ENCODE measurements around the gene HPN. TPM values are rescaled to one million over a fixed set of nuclear protein-coding genes. Genes with fewer than 3 reads are reported as not detected.

HPN gene
- total RNA-seq, 1 experiment from 2014 or later: 10.6 TPM

DNA sequence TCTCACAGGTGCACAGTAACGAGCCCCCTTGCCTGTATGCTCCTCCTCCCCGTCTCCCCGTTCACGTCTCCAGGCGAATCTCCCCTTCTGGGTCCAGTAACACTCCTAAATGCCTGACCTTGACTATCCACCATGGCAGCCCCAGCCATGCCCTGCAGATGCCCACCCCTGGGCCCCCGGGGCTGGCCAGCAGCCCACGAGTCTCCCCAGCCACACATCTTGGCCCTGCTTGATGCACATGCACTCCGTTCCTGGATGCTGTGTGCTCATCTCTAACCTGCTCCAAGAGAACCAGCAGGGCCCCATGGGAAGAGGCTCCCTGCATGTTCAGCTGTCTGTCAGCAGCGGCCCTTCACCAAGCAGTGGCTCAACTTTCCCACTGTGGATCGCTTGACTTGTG lies 32.0 kb downstream of the HPN start:
- Histone ChIP-seq H2BK12ac (ENCODE audit: insufficient read length, low read depth, low read length) (no peak overlapping the region), H2BK120ac (ENCODE audit: low read depth, low read length, poor library complexity, severe bottlenecking) (no peak overlapping the region), H3K27ac (ENCODE audit: insufficient read length, low read depth, low read length) (no peak overlapping the region), H2BK20ac (ENCODE audit: low read depth, low read length, poor library complexity, severe bottlenecking) (no peak overlapping the region), H3K27me3 (ENCODE audit: insufficient read depth, low read length) (no peaks in the 10 kb centered on the region), H2BK5ac (ENCODE audit: insufficient read length, low read length) (no peak overlapping the region), H3K23me2 (ENCODE audit: insufficient read length, low read depth, low read length, poor library complexity, severe bottlenecking) (no peaks in the 10 kb centered on the region), H3K56ac (ENCODE audit: insufficient read length, low read depth, low read length) (no peak overlapping the region), H4K5ac (ENCODE audit: insufficient read length, low read depth, low read length) (no peak overlapping the region), H3K4me1 (ENCODE audit: insufficient read depth, low read length) (peaks cover 5% of the 10 kb centered on the region; the same call in 1 of the 2 replicates), H4K8ac (replicated peaks; ENCODE audit: insufficient read length, low read depth, low read length) (no peak overlapping the region), H3K4ac (ENCODE audit: low read depth, low read length) (no peak overlapping the region), H4K20me1 (ENCODE audit: control insufficient read depth, insufficient read depth, insufficient read length) (no peaks in the 10 kb centered on the region), H2BK15ac (ENCODE audit: low read depth, low read length) (no peak overlapping the region), H3K9me3 (ENCODE audit: control insufficient read depth, low read depth, low read length) (no peaks in the 10 kb centered on the region), H3K79me1 (ENCODE audit: insufficient read depth, low read depth, low read length, poor library complexity, severe bottlenecking) (no peaks in the 10 kb centered on the region), H3T11ph (ENCODE audit: low read length) (no peak overlapping the region), H3K23ac (ENCODE audit: insufficient read length, low read depth, low read length) (no peak overlapping the region), H3K79me2 (ENCODE audit: insufficient read depth, low read length) (no peaks in the 10 kb centered on the region), H2AFZ (ENCODE audit: low read length) (no peak overlapping the region), H3K14ac (ENCODE audit: insufficient read depth, low read length) (no peak overlapping the region), H3K9ac (ENCODE audit: extremely low read depth, insufficient read length, low read length) (no peak overlapping the region), H3K18ac (ENCODE audit: insufficient read length, low read depth, low read length) (no peak overlapping the region), H2AK5ac (ENCODE audit: insufficient read length, low read length) (no peak overlapping the region), H3K4me2 (ENCODE audit: insufficient read depth, insufficient read length, low read length) (no peak overlapping the region), H4K91ac (ENCODE audit: insufficient read length, low read depth, low read length) (no peak overlapping the region)
- peaks cover 3 to 6% of the 10 kb centered on the region in 2 experiments; a peak in 3 of 5 replicates for H3K9me3 Mint-ChIP-seq
- TF ChIP-seq, protein P1, sequence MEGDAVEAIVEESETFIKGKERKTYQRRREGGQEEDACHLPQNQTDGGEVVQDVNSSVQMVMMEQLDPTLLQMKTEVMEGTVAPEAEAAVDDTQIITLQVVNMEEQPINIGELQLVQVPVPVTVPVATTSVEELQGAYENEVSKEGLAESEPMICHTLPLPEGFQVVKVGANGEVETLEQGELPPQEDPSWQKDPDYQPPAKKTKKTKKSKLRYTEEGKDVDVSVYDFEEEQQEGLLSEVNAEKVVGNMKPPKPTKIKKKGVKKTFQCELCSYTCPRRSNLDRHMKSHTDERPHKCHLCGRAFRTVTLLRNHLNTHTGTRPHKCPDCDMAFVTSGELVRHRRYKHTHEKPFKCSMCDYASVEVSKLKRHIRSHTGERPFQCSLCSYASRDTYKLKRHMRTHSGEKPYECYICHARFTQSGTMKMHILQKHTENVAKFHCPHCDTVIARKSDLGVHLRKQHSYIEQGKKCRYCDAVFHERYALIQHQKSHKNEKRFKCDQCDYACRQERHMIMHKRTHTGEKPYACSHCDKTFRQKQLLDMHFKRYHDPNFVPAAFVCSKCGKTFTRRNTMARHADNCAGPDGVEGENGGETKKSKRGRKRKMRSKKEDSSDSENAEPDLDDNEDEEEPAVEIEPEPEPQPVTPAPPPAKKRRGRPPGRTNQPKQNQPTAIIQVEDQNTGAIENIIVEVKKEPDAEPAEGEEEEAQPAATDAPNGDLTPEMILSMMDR (conservative IDR thresholded peaks at IDR 0.05): no peak
- DNase-seq: no peak
- H3K36me3 Mint-ChIP-seq (ENCODE audit: insufficient read depth in 1 of 3, low read depth in 3 of 3): no peaks in the 10 kb centered on the region; a peak in 1 of 7 replicates
- peaks cover 6% of the 10 kb centered on the region for H3K27me3 Mint-ChIP-seq (ENCODE audit: low read depth)
- no peak overlapping the region; a peak in 1 of 7 replicates for H3K27ac Mint-ChIP-seq
- no CpG with 5 or more reads among the region's 10 CpGs for WGBS (ENCODE audit: extremely low coverage, insufficient read length, low lambda C conversion rate)
- peaks cover 12 to 18% of the 10 kb centered on the region in 2 experiments for H3K4me1 Mint-ChIP-seq
- H3K4me3 Mint-ChIP-seq: no peak overlapping the region

Measured in H9 (cell line).